Ishikawa (cell line): ENCODE results near the gene LIME1.

ENCODE experiments used
- CEBPB ChIP-seq: IDR thresholded peaks from 2 replicates; pipeline ENCODE4 v1.6.1; 2012
- CREB1 ChIP-seq: IDR thresholded peaks from 2 replicates; pipeline ENCODE4 v1.6.1; 2012; ENCODE audit warnings: low read depth
- EGR1 ChIP-seq: IDR thresholded peaks from 2 replicates; pipeline ENCODE4 v1.6.1; 2012
- EP300 ChIP-seq: IDR thresholded peaks from 2 replicates; pipeline ENCODE4 v1.6.1; 2012; ENCODE audit warnings: borderline replicate concordance
- FOXM1 ChIP-seq: IDR thresholded peaks from 2 replicates; pipeline ENCODE4 v1.6.1; 2012; ENCODE audit warnings: low read depth, borderline replicate concordance
- MAX ChIP-seq: IDR thresholded peaks from 2 replicates; pipeline ENCODE4 v1.6.1; 2012
- NFIC ChIP-seq: IDR thresholded peaks from 2 replicates; pipeline ENCODE4 v1.6.1; 2012
- RAD21 ChIP-seq: IDR thresholded peaks from 2 replicates; pipeline ENCODE4 v1.6.1; 2012; ENCODE audit warnings: low read depth
- REST ChIP-seq: IDR thresholded peaks from 2 replicates; pipeline ENCODE4 v1.6.1; 2012; ENCODE audit warnings: low read depth, mild to moderate bottlenecking
- TAF1 ChIP-seq: IDR thresholded peaks from 2 replicates; pipeline ENCODE4 v1.6.1; 2012; ENCODE audit warnings: low read depth, mild to moderate bottlenecking
- TCF12 ChIP-seq: IDR thresholded peaks from 2 replicates; pipeline ENCODE4 v1.6.1; 2012; ENCODE audit warnings: low read depth
- TEAD4 ChIP-seq: IDR thresholded peaks from 2 replicates; pipeline ENCODE4 v1.6.1; 2012
- YY1 ChIP-seq: IDR thresholded peaks from 2 replicates; pipeline ENCODE4 v1.6.1; 2012; ENCODE audit warnings: low read depth
- ZBTB7A ChIP-seq: IDR thresholded peaks from 2 replicates; pipeline ENCODE4 v1.6.1; 2012; ENCODE audit warnings: low read depth
- TF ChIP-seq, protein P1 (sequence below): IDR thresholded peaks from 2 replicates; pipeline ENCODE4 v1.6.1; 2012

Gene LIME1

GRCh38 chr20:63733117-63733516 is 3.3 kb upstream of the LIME1 start:
- no peak for TF ChIP-seq MAX
- TF ChIP-seq REST: no peak
- TF ChIP-seq RAD21: no peak
- TF ChIP-seq EP300: no peak
- no peak for TF ChIP-seq FOXM1
- TF ChIP-seq CREB1: no peak
- no peak for TF ChIP-seq NFIC
- TF ChIP-seq ZBTB7A: no peak
- TF ChIP-seq YY1: no peak
- TF ChIP-seq, protein P1, sequence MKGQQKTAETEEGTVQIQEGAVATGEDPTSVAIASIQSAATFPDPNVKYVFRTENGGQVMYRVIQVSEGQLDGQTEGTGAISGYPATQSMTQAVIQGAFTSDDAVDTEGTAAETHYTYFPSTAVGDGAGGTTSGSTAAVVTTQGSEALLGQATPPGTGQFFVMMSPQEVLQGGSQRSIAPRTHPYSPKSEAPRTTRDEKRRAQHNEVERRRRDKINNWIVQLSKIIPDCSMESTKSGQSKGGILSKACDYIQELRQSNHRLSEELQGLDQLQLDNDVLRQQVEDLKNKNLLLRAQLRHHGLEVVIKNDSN: no peak
- TF ChIP-seq EGR1: no peak

DNA sequence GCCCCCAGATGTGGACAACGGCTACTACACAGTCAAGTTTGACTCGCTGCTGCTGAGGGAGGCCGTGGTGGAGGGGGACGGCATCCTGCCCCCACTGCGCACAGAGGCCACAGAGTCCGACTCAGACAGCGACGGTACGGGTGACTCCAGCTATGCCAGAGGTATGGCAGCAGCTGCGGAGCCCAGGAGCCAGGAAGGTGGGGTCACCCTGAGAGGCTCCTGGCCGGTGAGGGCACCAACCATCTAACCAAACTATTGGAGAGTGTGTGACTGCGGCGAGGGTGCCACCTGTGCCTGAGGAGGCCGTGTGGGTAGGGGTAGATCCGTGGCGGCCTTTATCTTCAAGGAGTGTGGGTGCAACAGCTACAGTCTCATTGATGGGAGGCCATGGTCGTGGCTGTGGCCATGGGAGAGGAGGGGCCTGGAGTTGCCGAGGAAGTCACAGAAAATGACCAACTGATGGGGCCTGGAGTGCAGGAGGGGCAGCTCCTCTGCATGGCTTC is 2.8 kb upstream of the LIME1 start:
- TF ChIP-seq REST (no peak), TAF1 (no peak), EGR1 (no peak), TCF12 (no peak), TEAD4 (no peak), FOXM1 (no peak), YY1 (no peak), ZBTB7A (no peak), RAD21 (no peak), NFIC (no peak), CREB1 (no peak), MAX (no peak), CEBPB (no peak), EP300 (no peak)
- TF ChIP-seq, protein P1: no peak

DNA sequence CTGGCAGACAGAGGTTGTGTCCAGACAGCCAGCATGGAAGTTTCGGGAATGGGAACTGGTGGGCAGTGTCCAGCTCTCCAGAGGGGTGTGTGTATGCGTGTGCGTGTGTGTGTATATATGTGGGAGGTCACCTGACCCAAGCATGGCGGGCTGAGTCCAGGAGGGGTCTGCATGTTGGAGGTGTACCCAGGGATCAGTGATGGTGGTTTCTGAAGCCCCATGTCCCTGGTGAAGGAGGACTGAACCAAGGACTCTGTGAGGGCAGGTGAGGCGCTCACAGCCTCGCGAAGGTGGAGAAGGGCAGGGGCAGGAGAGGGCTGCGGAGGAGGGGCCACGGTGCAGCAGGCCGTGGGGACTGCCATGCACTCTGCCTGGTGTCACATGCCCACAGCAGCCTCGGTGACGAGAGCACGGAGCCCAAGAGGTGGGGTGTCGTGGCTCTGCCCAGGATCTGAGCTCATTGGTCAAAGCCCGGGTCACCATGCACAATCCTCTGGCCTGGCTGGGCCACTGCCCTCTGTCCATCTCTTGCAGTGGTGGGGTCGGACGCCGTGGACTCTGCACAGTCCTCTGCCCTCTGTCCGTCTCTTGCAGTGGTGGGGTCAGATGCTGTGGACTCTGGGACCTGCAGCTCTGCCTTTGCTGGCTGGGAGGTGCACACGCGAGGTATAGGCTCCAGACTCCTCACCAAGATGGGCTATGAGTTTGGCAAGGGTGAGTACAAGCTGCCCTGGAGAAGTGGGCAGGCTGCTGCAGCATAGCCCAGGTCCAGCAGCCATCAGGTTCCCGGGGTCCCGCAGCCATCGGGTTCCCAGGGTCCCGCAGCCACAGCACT is 2.1 kb upstream of the LIME1 start:
- no peak for TF ChIP-seq REST
- TF ChIP-seq EP300: no peak
- no peak for TF ChIP-seq MAX
- TF ChIP-seq FOXM1: no peak
- TF ChIP-seq TEAD4: no peak
- TF ChIP-seq NFIC: no peak
- TF ChIP-seq TCF12: no peak
- no peak for TF ChIP-seq TAF1
- no peak for TF ChIP-seq ZBTB7A
- no peak for TF ChIP-seq RAD21
- no peak for TF ChIP-seq CREB1
- TF ChIP-seq YY1: no peak
- no peak for TF ChIP-seq EGR1
- TF ChIP-seq CEBPB: no peak
- TF ChIP-seq, protein P1: no peak
